Endothelial cell of umbilical vein (primary cell): ENCODE measurements around the gene PCNX1. TPM values are rescaled to one million over a fixed set of nuclear protein-coding genes. Genes with fewer than 3 reads are reported as not detected.

ENCODE experiments used
- BruUV-seq: library from RNA; stranded (reverse); fragments of 400-500 nt; replicated peaks from 2 replicates; lab custom pipeline; 2021; lab: Mats Ljungman, UMichigan
- CTCF ChIA-PET: fragments of 300-600, 350-600 bp; sonication (Branson Sonifier 250); formaldehyde crosslinking; loops from one replicate; lab custom pipeline; 2021; ENCODE audit warnings: antibody characterized with exemption, inconsistent platforms; lab: Charles Lee
- POLR2A ChIA-PET: fragments of 300-600, 350-600 bp; sonication (Branson Sonifier 250); formaldehyde crosslinking; loops from one replicate; lab custom pipeline; 2021; ENCODE audit warnings: antibody characterized with exemption, inconsistent platforms; lab: Charles Lee
- DNase-seq: peaks from one replicate; pipeline ENCODE4 v3.0.0-alpha.2; 2011; ENCODE audit warnings: low read depth, low spot score
- FAIRE-seq: peaks from 2 replicates; lab custom pipeline; 2011; peaks lifted over from hg19 to GRCh38; lab: Jason Lieb, UNC
- H2AFZ ChIP-seq: 2 replicates; pipeline ENCODE4 v1.6.0; 2012; ENCODE audit warnings: low read depth, low read length, control low read depth, inconsistent platforms
- H3K27ac ChIP-seq: 2 replicates; pipeline ENCODE4 v1.5.1; 2011; ENCODE audit warnings: low read depth, mild to moderate bottlenecking, control low read depth, low read length, moderate library complexity; ENCODE audit not compliant: insufficient read depth
- H3K27me3 ChIP-seq, 2 experiments: 2 replicates each; pipeline versions ENCODE4 v1.6.0 to v1.6.1; 2011; ENCODE audit warnings: low read length in 2 of 2, mixed read lengths in 1 of 2; ENCODE audit not compliant: control insufficient read depth in 2 of 2, insufficient read depth in 2 of 2
- H3K36me3 ChIP-seq, 2 experiments: 2 replicates in 1 of 2; 3 replicates in 1 of 2; pipeline ENCODE4 v1.5.1; 2011; ENCODE audit warnings: low read length in 2 of 2, mild to moderate bottlenecking in 1 of 2, moderate library complexity in 1 of 2; ENCODE audit not compliant: control insufficient read depth in 2 of 2, insufficient read depth in 2 of 2; ENCODE audit errors: extremely low read depth in 1 of 2
- H3K4me1 ChIP-seq: 3 replicates; pipeline ENCODE4 v1.5.1; 2011; ENCODE audit warnings: mild to moderate bottlenecking, low read length; ENCODE audit not compliant: control insufficient read depth, insufficient read depth; ENCODE audit errors: extremely low read depth
- H3K4me2 ChIP-seq: 2 replicates; pipeline ENCODE4 v1.6.1; 2011; ENCODE audit warnings: low read length, control low read depth, mixed read lengths; ENCODE audit not compliant: insufficient read depth
- H3K4me3 ChIP-seq, 3 experiments: fragments of 200-600 bp in 1 of 3; sonication (generic), shearing (Covaris generic) in 1 of 3; replicated peaks in 1 of 3; 2 replicates each; pipeline ENCODE4 v1.5.1; 2011 to 2016; ENCODE audit warnings: control low read depth in 3 of 3, low read length in 3 of 3, mild to moderate bottlenecking in 2 of 3, inconsistent platforms in 1 of 3, low read depth in 1 of 3, moderate library complexity in 1 of 3; ENCODE audit not compliant: insufficient read depth in 1 of 3
- H3K79me2 ChIP-seq: 2 replicates; pipeline ENCODE4 v1.6.0; 2012; ENCODE audit warnings: low read length, inconsistent platforms; ENCODE audit not compliant: control insufficient read depth, insufficient read depth
- H3K9ac ChIP-seq: replicated peaks from 2 replicates; pipeline ENCODE3; 2011; ENCODE audit warnings: low read length, control low read depth; ENCODE audit not compliant: insufficient read depth; ENCODE audit errors: extremely low read depth
- H3K9me1 ChIP-seq: replicated peaks from 3 replicates; pipeline ENCODE4 v1.6.0; 2011; ENCODE audit warnings: mild to moderate bottlenecking, low read length; ENCODE audit not compliant: control insufficient read depth, insufficient read depth; ENCODE audit errors: extremely low read depth
- H3K9me3 ChIP-seq: replicated peaks from 2 replicates; pipeline ENCODE4 v1.5.1; 2012; ENCODE audit warnings: low read length, inconsistent platforms; ENCODE audit not compliant: control insufficient read depth, insufficient read depth
- H4K20me1 ChIP-seq: replicated peaks from 2 replicates; pipeline ENCODE3; 2011; ENCODE audit warnings: mild to moderate bottlenecking, low read length; ENCODE audit not compliant: control insufficient read depth, insufficient read depth; ENCODE audit errors: extremely low read depth
- EZH2 ChIP-seq: IDR thresholded peaks from 2 replicates; pipeline ENCODE4 v1.6.1; 2012; ENCODE audit warnings: borderline replicate concordance, low read depth, mild to moderate bottlenecking, moderate library complexity, low read length, inconsistent platforms; ENCODE audit not compliant: severe bottlenecking
- FOS ChIP-seq: IDR thresholded peaks from 2 replicates; pipeline ENCODE4 v1.6.1; 2011; ENCODE audit warnings: mild to moderate bottlenecking, low read length, moderate library complexity, borderline replicate concordance; ENCODE audit not compliant: insufficient read depth
- GATA2 ChIP-seq: IDR thresholded peaks from 2 replicates; pipeline ENCODE4 v1.7.0; 2011; ENCODE audit warnings: low read depth, mild to moderate bottlenecking, moderate library complexity, mixed read lengths, low read length; ENCODE audit not compliant: insufficient read length, insufficient read depth
- JUN ChIP-seq: IDR thresholded peaks from 2 replicates; pipeline ENCODE4 v1.6.1; 2011; ENCODE audit warnings: borderline replicate concordance, low read depth; ENCODE audit not compliant: insufficient read length, insufficient read depth
- MYC ChIP-seq: IDR thresholded peaks from one replicate; pipeline ENCODE4 v1.6.1; 2011; ENCODE audit warnings: mild to moderate bottlenecking, low read depth, low read length
- POLR2A ChIP-seq: IDR thresholded peaks from 2 replicates; pipeline ENCODE4 v1.6.1; 2012; ENCODE audit warnings: low read depth, mild to moderate bottlenecking, control low read depth, low read length
- POLR2AphosphoS5 ChIP-seq: IDR thresholded peaks from 2 replicates; pipeline ENCODE4 v1.6.1; 2012; ENCODE audit warnings: low read depth, mild to moderate bottlenecking, control low read depth, low read length, moderate library complexity; ENCODE audit not compliant: insufficient read depth
- dilution Hi-C: fragments of 300-500 bp; cut with MboI; formaldehyde crosslinking; loops from one replicate; pipeline ENCODE4 v1.15.0; 2019; ENCODE audit warnings: low sequenced_read_pairs; ENCODE audit not compliant: extremely low pct_ligation_motif_present
- intact Hi-C: fragments of 100-400 bp; cut with micrococcal nuclease; formaldehyde crosslinking; loops from one replicate; pipeline ENCODE4 v1.10.0; 2022
- polyA plus RNA-seq, 4 experiments: library from polyadenylated mRNA; depleted of rRNA in 3 of 4; stranded (reverse) in 3 of 4; unstranded in 1 of 4; fragments of >200 nt; gene quantifications; 2 replicates each; pipeline versions ENCODE4 v1.2.1 to v1.2.3, GENCODE V29; 2011 to 2012; ENCODE audit warnings: missing spikeins in 1 of 4
- total RNA-seq: library from RNA; stranded (reverse); gene quantifications from 2 replicates; pipeline ENCODE4 v1.2.3, GENCODE V29; 2021
- TF ChIP-seq, protein P1 (sequence below): IDR thresholded peaks from 2 replicates; pipeline ENCODE4 v1.6.1; 2011; ENCODE audit not compliant: insufficient read depth, insufficient read length
- TF ChIP-seq, protein P2 (sequence below), 2 donors: IDR thresholded peaks; 1 replicate in 1 of 2; 2 replicates in 1 of 2; pipeline ENCODE4 v1.5.1; 2011; ENCODE audit warnings: low read length in 2 of 2, mild to moderate bottlenecking in 2 of 2, moderate library complexity in 2 of 2, control low read depth in 1 of 2, inconsistent platforms in 1 of 2, low read depth in 1 of 2; ENCODE audit not compliant: insufficient read depth in 1 of 2; ENCODE audit errors: extremely low read depth in 1 of 2

Gene PCNX1
- total and polyA plus RNA-seq, 2 donors (not counting 3 experiments of a cell fraction or from before 2014, with no cell fraction given) = 21.4 to 40.5 TPM

DNA sequence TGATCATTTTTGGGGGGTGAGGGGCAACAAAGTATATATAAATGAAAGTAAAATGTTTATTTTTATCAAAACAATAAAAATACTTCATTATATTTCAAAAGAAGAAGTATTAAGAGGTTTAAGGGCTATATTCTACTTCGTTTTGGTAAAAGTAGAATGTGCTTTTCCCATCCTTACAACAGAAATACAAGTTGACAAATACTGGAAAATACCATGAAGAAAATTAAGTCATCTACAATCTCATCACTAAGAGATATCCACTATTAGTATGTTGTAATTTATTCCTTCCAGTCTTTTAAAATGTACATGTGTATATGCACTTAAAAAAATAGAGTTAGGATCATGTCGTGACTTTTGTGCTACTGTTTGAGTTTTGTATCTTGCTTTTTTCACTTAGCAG is 92.8 kb downstream of the PCNX1 start:
- POLR2A ChIA-PET = no interaction called here
- H3K4me1 ChIP-seq = peaks cover 6% of the 10 kb centered on the region
- no peak overlapping the region for H3K27ac ChIP-seq
- H3K36me3 ChIP-seq = peaks cover 4% of the 10 kb centered on the region in 2 experiments
- H3K9me3 ChIP-seq = no peaks in the 10 kb centered on the region
- peaks cover 1% of the 10 kb centered on the region for H3K79me2 ChIP-seq
- FAIRE-seq (no peak), DNase-seq (no peak)
- H3K4me2 ChIP-seq = no peak overlapping the region
- no peak overlapping the region for H2AFZ ChIP-seq
- no TSS peak for BruUV-seq
- dilution Hi-C loops = no loop called here
- H3K4me3 ChIP-seq = no peak overlapping the region
- H3K27me3 ChIP-seq = no peaks in the 10 kb centered on the region
- no peaks in the 10 kb centered on the region for H3K9me1 ChIP-seq
- H4K20me1 ChIP-seq = no peaks in the 10 kb centered on the region
- H3K9ac ChIP-seq = no peak overlapping the region
- CTCF ChIA-PET = interaction anchor here (1.1 to 1.2 kb wide), 2 partner anchors 9 to 23 kb away, joined by 3 to 4 read pairs; no protein-coding TSS in a partner anchor
- no peak for TF ChIP-seq FOS
- no peak for TF ChIP-seq POLR2AphosphoS5
- no peak for TF ChIP-seq MYC
- TF ChIP-seq POLR2A = no peak
- intact Hi-C loops = no loop called here

DNA sequence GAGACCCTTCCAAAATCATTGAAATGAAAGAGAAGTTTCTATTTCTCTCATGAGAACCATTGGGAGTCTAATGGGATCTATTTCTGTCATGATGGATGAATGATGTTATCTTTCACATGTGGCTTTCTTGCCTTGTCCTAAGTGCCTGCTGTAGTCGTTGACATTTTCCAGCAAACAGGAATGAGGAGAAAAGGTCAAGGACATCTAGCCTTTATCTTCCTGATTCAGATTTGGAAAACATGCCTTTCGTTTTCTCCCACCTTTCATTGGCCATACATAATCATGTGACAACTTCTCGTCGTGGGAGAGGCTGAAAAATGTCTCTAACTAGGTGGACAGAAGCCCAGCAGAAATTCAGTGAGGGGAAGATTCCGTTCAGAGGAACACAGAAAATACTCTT is 94.5 kb downstream of the PCNX1 start:
- Histone ChIP-seq H4K20me1 (no peaks in the 10 kb centered on the region), H3K4me3 (no peak overlapping the region), H3K9me3 (no peaks in the 10 kb centered on the region), H3K4me1 (peaks cover 6% of the 10 kb centered on the region), H3K4me2 (no peak overlapping the region), H3K27ac (no peak overlapping the region), H3K9ac (no peak overlapping the region), H3K79me2 (peaks cover 1% of the 10 kb centered on the region), H3K9me1 (no peaks in the 10 kb centered on the region), H3K27me3 (no peaks in the 10 kb centered on the region), H2AFZ (no peak overlapping the region), H3K36me3 (peaks cover 0 to 4% of the 10 kb centered on the region in 2 experiments)
- intact Hi-C loops (no loop called here), dilution Hi-C loops (no loop called here)
- CTCF ChIA-PET = interaction anchor here (0.9 kb wide), 1 partner anchor 94 kb away, joined by 4 read pairs; the partner anchor contains the start of gene PCNX1
- BruUV-seq = no TSS peak
- POLR2A ChIA-PET = no interaction called here
- no peak for TF ChIP-seq FOS
- no peak for TF ChIP-seq POLR2A
- no peak for TF ChIP-seq EZH2
- TF ChIP-seq MYC = no peak
- no peak for TF ChIP-seq GATA2
- TF ChIP-seq, protein P1, sequence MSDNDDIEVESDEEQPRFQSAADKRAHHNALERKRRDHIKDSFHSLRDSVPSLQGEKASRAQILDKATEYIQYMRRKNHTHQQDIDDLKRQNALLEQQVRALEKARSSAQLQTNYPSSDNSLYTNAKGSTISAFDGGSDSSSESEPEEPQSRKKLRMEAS = no peak
- TF ChIP-seq JUN = no peak
- TF ChIP-seq, protein P2, sequence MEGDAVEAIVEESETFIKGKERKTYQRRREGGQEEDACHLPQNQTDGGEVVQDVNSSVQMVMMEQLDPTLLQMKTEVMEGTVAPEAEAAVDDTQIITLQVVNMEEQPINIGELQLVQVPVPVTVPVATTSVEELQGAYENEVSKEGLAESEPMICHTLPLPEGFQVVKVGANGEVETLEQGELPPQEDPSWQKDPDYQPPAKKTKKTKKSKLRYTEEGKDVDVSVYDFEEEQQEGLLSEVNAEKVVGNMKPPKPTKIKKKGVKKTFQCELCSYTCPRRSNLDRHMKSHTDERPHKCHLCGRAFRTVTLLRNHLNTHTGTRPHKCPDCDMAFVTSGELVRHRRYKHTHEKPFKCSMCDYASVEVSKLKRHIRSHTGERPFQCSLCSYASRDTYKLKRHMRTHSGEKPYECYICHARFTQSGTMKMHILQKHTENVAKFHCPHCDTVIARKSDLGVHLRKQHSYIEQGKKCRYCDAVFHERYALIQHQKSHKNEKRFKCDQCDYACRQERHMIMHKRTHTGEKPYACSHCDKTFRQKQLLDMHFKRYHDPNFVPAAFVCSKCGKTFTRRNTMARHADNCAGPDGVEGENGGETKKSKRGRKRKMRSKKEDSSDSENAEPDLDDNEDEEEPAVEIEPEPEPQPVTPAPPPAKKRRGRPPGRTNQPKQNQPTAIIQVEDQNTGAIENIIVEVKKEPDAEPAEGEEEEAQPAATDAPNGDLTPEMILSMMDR (IDR thresholded peaks at IDR 0.05; ENCODE audit: extremely low read depth in 1 of 2, insufficient read depth in 1 of 2, low read depth in 1 of 2, low read length in 2 of 2) = no peak
- no peak for TF ChIP-seq POLR2AphosphoS5
- FAIRE-seq = no peak
- no peak for DNase-seq
